Epithelial cell of esophagus (primary cell): ENCODE results near the gene FNDC3A.

ENCODE experiments used
- DNase-seq: peaks from one replicate; pipeline ENCODE4 v3.0.0; 2010; ENCODE audit warnings: low read depth
- H3K4me3 ChIP-seq: 2 replicates; pipeline ENCODE4 v1.5.1; 2011; ENCODE audit warnings: mild to moderate bottlenecking, low read length, control low read depth
- CTCF ChIP-seq: IDR thresholded peaks from 2 replicates; pipeline ENCODE4 v1.5.1; 2011; ENCODE audit warnings: low read depth, mild to moderate bottlenecking, low read length, control low read depth, inconsistent platforms; ENCODE audit not compliant: insufficient read depth; ENCODE audit errors: missing control alignments

The FNDC3A gene

GRCh38 chr13:48975856-48976575, at the start of gene FNDC3A:
Gene FNDC3A (plus strand): TSS chr13:48975912. CDS start chr13:49006191, 30,279 bp downstream.
- H3K4me3 ChIP-seq, result peak within 1 kb of the TSS; percentile 68
- DNase-seq, result peak; percentile 79

GRCh38 chr13:48928757-48929430, 46.8 kb upstream of the FNDC3A start:
- TF ChIP-seq CTCF, result no peak
- DNase-seq, result no peak
- H3K4me3 ChIP-seq, result no peak overlapping the region

More at GRCh38 chr13:48975856-48976575, at the start of gene FNDC3A:
- no peak for TF ChIP-seq CTCF

- H3K4me3 ChIP-seq, result no peak overlapping the region
- no peak for TF ChIP-seq CTCF
- DNase-seq, result no peak
These were observed 44.8 kb upstream of the FNDC3A start for GRCh38 chr13:48930918-48931317.

GRCh38 chr13:48938308-48938943, 37.3 kb upstream of the FNDC3A start:
- no peak for TF ChIP-seq CTCF
- DNase-seq, result no peak

GRCh38 chr13:48939728-48940127, 36.0 kb upstream of the FNDC3A start:
- no peak for TF ChIP-seq CTCF
- no peak for DNase-seq

More at GRCh38 chr13:48938308-48938943, 37.3 kb upstream of the FNDC3A start:
- H3K4me3 ChIP-seq, result no peak overlapping the region

GRCh38 chr13:48942131-48942530, 33.6 kb upstream of the FNDC3A start:
- no peak for TF ChIP-seq CTCF
- H3K4me3 ChIP-seq, result no peak overlapping the region
- peak; percentile 39 for DNase-seq

More at GRCh38 chr13:48939728-48940127, 36.0 kb upstream of the FNDC3A start:
- H3K4me3 ChIP-seq, result no peak overlapping the region

GRCh38 chr13:48944221-48944620, 31.5 kb upstream of the FNDC3A start:
- H3K4me3 ChIP-seq, result no peak overlapping the region
- no peak for DNase-seq
- TF ChIP-seq CTCF, result no peak
